Left ventricle myocardium inferior (tissue), 1 donor: Measurements from ENCODE around the gene C2orf76. TPM values are rescaled to one million over a fixed set of nuclear protein-coding genes. Genes with fewer than 3 reads are reported as not detected.

ENCODE experiments used
- DNase-seq: peaks from one replicate; pipeline ENCODE4 v3.0.0-alpha.2; 2020
- H3K27ac ChIP-seq: fragments of 200-600 bp; replicated peaks from 2 replicates; pipeline ENCODE4 v1.8.0; 2021
- H3K27me3 ChIP-seq: fragments of 200-600 bp; 2 replicates; pipeline ENCODE4 v1.8.0; 2021; ENCODE audit warnings: low read depth
- H3K36me3 ChIP-seq: fragments of 200-600 bp; 2 replicates; pipeline ENCODE4 v1.8.0; 2021
- H3K4me1 ChIP-seq: fragments of 200-600 bp; 2 replicates; pipeline ENCODE4 v1.8.0; 2021
- H3K4me3 ChIP-seq: fragments of 200-600 bp; 2 replicates; pipeline ENCODE4 v1.8.0; 2021; ENCODE audit warnings: mild to moderate bottlenecking, moderate library complexity
- H3K9me3 ChIP-seq: fragments of 200-600 bp; replicated peaks from 2 replicates; pipeline ENCODE4 v1.8.0; 2021
- CTCF ChIP-seq: fragments of 200-600 bp; IDR thresholded peaks from 2 replicates; pipeline ENCODE4 v1.8.0; 2021; ENCODE audit warnings: antibody characterized with exemption, mild to moderate bottlenecking, borderline replicate concordance
- intact Hi-C: fragments of 100-400 bp; cut with micrococcal nuclease; formaldehyde crosslinking; loops from one replicate; pipeline ENCODE4 v1.11.0; 2022
- long read RNA-seq: library from polyadenylated mRNA; unstranded; transcript quantifications from one replicate; pipeline ENCODE4 v2.0.0, GENCODE V29; 2021
- total RNA-seq: library from RNA; stranded (reverse); fragmentation: NEBNext Ultra II Directional; extraction: Animal tissue kit (Norgen Biotek cat#: 25700); gene quantifications from one replicate; pipeline ENCODE4 v1.2.1, GENCODE V29; 2021
- donor health status: DM: no; HTN: yes; CAD: no; lungs with severe emphysema.

The C2orf76 gene
- total RNA-seq, result 7.3 TPM
- long read RNA-seq, partial matches to known transcripts, result 0 of 1 reads
- long read RNA-seq, other reads (novel, unspliced or antisense), result 1 of 1 reads

DNA sequence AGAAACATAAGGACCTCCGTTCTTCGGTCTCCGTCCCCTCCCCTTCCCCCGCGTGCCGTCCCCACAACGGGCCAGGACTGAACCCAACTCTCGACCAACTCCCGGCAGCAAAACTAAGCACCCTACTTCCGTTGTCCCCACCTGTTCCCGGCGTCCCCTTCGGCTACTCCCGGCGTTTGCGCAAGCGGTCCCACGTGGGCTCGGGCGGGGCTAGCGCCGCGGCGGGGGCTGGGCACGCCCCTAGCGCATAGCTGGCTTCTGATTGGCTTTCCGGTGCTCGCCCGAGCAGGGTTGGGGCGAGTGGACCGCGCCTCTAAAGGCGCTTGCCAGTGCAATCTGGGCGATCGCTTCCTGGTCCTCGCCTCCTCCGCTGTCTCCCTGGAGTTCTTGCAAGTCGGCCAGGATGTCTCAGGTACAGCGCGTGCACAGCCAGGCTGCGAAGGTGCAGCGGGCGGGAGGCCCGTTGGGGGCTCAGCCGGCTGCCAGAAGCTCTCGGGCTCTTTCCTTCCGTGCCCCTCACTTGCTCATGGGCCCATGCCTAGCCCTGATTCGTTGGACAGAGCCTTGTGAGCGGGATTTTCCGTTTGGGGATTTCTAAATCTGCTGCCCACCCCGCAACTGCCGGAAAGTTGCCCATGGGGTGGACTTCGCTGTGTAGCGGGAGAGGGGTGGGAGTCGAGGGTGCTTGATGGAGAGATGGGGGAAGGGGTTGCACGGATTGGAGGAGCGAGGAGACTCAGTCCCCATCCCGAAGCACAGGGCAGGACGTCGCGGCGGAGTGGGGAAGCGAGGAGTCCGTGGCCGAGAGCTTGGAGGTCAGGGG is at the start of gene C2orf76, which contains the start of gene DBI:
Gene C2orf76, minus strand, starts transcription at position 186 of the 823 bp plus-strand sequence. CDS start 26,875 bp downstream, outside the sequence.
Gene DBI, plus strand, starts transcription at position 329 of the 823 bp plus-strand sequence. Its CDS starts 75 bp downstream, at position 404.
- Histone ChIP-seq H3K4me1 (peaks cover 78% of the 10 kb centered on the region), H3K36me3 (peaks cover 40% of the 10 kb centered on the region), H3K27ac (peak within 1 kb of the TSS; percentile 90), H3K27me3 (no peaks in the 10 kb centered on the region), H3K9me3 (no peaks in the 10 kb centered on the region), H3K4me3 (peak within 1 kb of the TSS; percentile 86)
- TF ChIP-seq CTCF, result no peak
- peak; percentile 95 for DNase-seq
- intact Hi-C loops, result no loop called here

DNA sequence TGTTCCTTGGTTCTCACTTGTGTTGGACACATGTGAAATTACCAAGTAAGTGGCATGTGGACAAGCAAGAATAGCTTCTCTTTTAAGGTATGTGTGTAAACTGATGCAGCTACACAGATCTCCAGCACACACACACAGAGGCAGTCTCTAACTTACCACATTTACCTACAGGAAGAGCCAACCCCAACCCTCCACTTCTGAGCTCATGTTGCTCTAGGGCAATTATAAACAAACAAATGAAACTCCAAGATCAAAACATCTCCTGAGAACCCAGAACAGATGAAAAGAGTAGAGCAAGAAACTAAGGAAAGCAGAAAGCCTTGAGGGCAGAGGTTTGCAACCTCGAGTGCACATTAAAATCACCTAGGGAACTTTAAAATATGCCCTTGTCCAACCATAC is 49.0 kb upstream of the C2orf76 start:
- Histone ChIP-seq H3K4me1 (no peaks in the 10 kb centered on the region), H3K4me3 (no peak overlapping the region), H3K36me3 (no peaks in the 10 kb centered on the region), H3K27ac (no peak overlapping the region), H3K27me3 (no peaks in the 10 kb centered on the region), H3K9me3 (peaks cover 12% of the 10 kb centered on the region)
- no peak for TF ChIP-seq CTCF
- intact Hi-C loops, result no loop called here
- DNase-seq, result no peak

DNA sequence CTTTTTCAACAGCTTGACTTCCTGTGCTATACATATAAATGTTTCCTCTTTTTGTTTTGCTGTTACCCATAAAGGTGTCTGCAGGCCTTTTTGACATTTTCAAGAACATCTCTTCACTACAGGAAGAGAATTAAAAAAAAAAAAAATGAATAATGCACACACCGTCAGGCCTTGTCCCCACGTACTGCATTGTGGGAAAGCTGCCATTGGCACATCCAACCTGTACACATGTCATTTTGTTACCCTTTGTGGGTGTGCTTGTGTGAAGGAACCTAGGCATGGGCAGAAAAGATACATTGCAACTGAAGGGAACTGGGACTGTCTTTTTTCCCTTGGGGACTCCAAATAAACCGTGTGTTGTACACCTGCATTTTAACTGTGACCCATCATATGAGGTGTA is 48.3 kb upstream of the C2orf76 start:
- H3K4me1 ChIP-seq, result no peaks in the 10 kb centered on the region
- H3K27me3 ChIP-seq, result no peaks in the 10 kb centered on the region
- no peak for TF ChIP-seq CTCF
- intact Hi-C loops, result no loop called here
- peaks cover 12% of the 10 kb centered on the region for H3K9me3 ChIP-seq
- no peak overlapping the region for H3K4me3 ChIP-seq
- H3K36me3 ChIP-seq, result no peaks in the 10 kb centered on the region
- no peak for DNase-seq
- H3K27ac ChIP-seq, result no peak overlapping the region

GRCh38 chr2:119409506-119409905 is 42.9 kb upstream of the C2orf76 start:
- Histone ChIP-seq H3K9me3 (peaks cover 4% of the 10 kb centered on the region), H3K27ac (no peak overlapping the region), H3K4me3 (no peak overlapping the region), H3K27me3 (no peaks in the 10 kb centered on the region), H3K36me3 (no peaks in the 10 kb centered on the region), H3K4me1 (peaks cover 5% of the 10 kb centered on the region)
- TF ChIP-seq CTCF, result no peak
- DNase-seq, result no peak
- intact Hi-C loops, result loop anchor here (5.0 kb wide), 2 partner anchors 68 to 253 kb away; no protein-coding TSS in a partner anchor

DNA sequence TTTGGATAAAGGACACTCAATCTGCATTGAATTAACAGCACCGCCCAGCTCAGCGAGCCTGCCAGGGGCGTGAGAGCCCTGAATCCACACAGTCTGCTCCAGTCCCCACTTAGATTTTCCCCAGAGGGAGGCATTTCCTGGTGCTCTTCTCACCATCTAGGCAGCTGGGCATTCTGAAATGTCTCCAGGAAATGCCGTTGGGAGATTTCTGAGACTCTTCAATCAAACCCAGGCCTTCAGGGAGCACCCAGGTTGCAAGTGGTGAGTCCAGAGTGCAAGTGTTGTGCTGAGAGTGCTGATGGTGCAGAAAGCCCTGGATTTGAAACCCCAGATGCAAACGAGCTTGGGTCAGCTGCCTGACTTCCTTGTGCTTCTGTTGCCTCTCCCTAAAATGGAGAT is 41.6 kb upstream of the C2orf76 start:
- Histone ChIP-seq H3K4me1 (peaks cover 9% of the 10 kb centered on the region), H3K9me3 (no peaks in the 10 kb centered on the region), H3K27ac (no peak overlapping the region), H3K36me3 (no peaks in the 10 kb centered on the region), H3K27me3 (no peaks in the 10 kb centered on the region), H3K4me3 (no peak overlapping the region)
- DNase-seq, result no peak
- intact Hi-C loops, result loop anchor here (5.0 kb wide), 2 partner anchors 69 to 254 kb away; no protein-coding TSS in a partner anchor
- no peak for TF ChIP-seq CTCF
